DND-41 (cell line): ENCODE data around the gene NPHP4.

Experiments used
- EZH2 ChIP-seq: IDR thresholded peaks from 3 replicates; pipeline ENCODE4 v1.6.1; 2012; ENCODE audit warnings: borderline replicate concordance, low read depth, mild to moderate bottlenecking, moderate library complexity, low read length, inconsistent platforms; ENCODE audit not compliant: severe bottlenecking
- TF ChIP-seq, protein P1 (sequence below): IDR thresholded peaks from 2 replicates; pipeline ENCODE4 v1.5.1; 2012; ENCODE audit warnings: borderline replicate concordance, low read length, moderate library complexity, mild to moderate bottlenecking; ENCODE audit not compliant: poor library complexity, severe bottlenecking; ENCODE audit errors: extremely low read depth

DNA sequence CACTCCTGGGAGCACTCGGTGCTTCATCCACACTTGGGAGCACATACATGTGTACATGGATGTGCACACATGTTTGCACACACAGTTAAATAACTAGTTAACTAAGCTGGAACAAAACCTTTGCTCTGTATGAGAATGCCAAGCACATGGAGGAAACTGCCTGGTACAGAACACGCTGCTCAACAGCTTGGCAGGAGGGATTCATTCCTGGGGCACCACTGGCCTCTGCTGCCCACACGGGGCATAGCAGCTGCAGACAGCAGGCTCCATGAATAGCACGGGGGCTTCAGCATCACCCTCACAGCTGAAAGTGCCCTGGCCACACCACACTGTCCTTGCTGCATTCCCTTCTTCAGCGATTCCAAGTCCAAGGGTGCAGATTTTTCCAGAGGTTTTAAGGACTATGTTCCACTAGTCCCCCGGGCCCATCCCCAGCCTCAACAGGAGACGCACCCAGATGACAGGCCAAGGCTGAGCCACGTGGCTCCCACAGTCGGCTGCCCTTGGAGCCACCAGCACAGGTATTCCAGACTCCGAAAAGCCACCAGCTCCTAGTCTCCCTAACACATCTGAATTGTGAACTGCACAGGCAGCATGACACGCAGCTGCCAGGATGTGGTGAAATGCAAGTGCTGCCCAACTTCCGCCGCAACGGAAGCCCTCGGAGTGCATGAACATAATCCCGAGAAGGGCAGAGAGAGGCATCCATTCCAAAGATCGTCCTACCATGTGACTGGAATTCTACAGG lies 16.9 kb downstream of the NPHP4 start:
- TF ChIP-seq, protein P1, sequence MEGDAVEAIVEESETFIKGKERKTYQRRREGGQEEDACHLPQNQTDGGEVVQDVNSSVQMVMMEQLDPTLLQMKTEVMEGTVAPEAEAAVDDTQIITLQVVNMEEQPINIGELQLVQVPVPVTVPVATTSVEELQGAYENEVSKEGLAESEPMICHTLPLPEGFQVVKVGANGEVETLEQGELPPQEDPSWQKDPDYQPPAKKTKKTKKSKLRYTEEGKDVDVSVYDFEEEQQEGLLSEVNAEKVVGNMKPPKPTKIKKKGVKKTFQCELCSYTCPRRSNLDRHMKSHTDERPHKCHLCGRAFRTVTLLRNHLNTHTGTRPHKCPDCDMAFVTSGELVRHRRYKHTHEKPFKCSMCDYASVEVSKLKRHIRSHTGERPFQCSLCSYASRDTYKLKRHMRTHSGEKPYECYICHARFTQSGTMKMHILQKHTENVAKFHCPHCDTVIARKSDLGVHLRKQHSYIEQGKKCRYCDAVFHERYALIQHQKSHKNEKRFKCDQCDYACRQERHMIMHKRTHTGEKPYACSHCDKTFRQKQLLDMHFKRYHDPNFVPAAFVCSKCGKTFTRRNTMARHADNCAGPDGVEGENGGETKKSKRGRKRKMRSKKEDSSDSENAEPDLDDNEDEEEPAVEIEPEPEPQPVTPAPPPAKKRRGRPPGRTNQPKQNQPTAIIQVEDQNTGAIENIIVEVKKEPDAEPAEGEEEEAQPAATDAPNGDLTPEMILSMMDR: peak; percentile 96
- no peak for TF ChIP-seq EZH2
